Activated CD8-positive, alpha-beta memory T cell treated with anti-CD3 and anti-CD28 coated beads for 24 hours (primary cell): ENCODE measurements around the gene TTLL7.
"Not testable (repeated sequence)": the region's sequence is repeated elsewhere in the genome, so short reads cannot be mapped to it uniquely, and the experiment has no call there.

Experiments
- DNase-seq: peaks from one replicate; pipeline ENCODE4 v3.0.0-alpha.2; 2020

Gene TTLL7

GRCh38 chr1:83994111-83994510 is 4.8 kb downstream of the TTLL7 start:
- no peak for DNase-seq

- DNase-seq: no peak
Measured at GRCh38 chr1:83990734-83991133, 8.2 kb downstream of the TTLL7 start.

GRCh38 chr1:83985048-83985447 is 13.9 kb downstream of the TTLL7 start:
- no peak for DNase-seq

DNA sequence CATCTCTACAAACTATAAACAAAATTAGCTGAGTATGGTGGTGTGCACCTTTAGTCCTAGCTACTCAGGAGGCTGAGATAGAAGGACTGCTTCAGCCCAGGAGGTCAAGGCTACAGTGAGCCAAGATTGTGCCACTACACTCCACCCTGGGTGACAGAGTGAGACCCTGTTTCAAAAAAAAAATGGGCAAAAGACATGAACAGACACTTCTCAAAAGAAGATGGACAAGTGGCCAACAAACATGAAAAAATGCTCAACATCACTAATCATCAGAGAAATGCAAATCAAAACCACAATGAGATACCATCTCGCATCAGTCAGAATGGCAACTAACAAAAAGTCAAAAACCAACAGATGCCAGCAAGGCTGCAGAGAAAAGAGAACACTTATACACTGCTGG is 15.0 kb downstream of the TTLL7 start:
- not testable (repeated sequence) for DNase-seq

DNA sequence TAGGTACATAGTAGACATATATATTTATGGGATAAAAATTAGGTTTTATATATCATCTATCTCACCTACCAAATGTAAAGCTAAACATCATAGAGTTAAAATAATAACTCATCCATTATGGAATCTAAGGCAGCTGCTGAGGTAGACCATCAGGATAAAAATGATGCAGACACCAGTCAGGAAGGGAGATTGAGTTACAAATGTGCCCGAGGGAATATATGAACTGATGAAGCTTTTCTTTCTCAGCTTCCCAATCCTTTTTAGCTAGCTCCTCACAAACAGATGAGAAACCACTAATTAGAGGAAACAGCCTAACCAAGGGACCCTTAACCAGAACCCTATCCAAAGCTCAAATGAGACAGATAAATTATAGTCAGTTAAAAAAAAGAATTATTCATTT is 20.9 kb downstream of the TTLL7 start:
- no peak for DNase-seq

- DNase-seq: no peak
Measured at GRCh38 chr1:83976920-83977319, 22.0 kb downstream of the TTLL7 start.

GRCh38 chr1:83970802-83971201 is 28.1 kb downstream of the TTLL7 start:
- no peak for DNase-seq

GRCh38 chr1:83970114-83970513 is 28.8 kb downstream of the TTLL7 start:
- no peak for DNase-seq

GRCh38 chr1:83967336-83967735 is 31.6 kb downstream of the TTLL7 start:
- no peak for DNase-seq

DNA sequence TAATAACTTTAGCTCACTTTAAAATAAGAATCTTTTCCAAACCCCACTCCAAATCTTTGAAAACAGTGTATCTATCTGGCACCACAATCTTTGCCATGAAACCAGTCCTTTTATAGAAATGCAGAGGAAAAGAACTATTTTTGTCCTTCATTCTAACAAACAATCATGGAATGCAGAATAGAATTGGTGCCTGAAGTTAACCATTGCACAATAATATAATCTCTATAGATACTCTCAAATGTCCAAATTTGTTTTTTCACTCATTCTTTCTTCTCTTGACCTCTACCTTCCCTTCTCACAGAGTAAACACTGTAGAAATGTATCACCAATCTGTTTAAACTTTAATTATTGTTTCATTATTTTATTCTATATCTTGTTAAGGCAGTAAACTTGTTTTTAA is 34.8 kb downstream of the TTLL7 start:
- no peak for DNase-seq

GRCh38 chr1:83961571-83962295 is 37.2 kb downstream of the TTLL7 start:
- no peak for DNase-seq

DNA sequence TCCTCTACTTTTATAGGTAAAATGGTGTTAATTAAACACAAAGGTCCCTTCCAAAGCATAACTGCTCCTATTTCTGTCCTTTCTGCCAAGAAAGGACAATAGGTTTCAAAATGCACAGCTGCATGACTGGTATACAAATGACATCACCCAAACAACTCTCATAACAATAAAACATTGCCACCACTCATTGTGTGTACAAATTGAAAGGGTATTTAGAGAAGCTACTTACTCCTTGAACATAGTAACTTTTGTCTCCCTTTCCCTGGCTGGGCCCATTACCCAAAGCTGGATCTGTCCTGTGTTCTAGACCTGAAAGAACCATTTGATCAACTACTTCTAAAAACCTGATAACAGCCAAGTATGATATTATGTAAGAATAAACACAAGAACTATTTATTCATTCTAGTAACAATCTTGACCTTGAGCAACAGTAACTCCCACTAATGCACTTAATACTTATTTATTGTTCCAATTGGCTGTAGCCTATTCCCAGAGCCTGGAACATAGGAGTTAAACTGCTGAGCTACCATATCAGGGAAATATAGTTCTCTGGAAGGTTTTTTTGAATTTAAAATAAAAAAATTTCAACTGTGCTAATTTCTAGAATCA is 38.2 kb downstream of the TTLL7 start:
- DNase-seq: no peak

DNA sequence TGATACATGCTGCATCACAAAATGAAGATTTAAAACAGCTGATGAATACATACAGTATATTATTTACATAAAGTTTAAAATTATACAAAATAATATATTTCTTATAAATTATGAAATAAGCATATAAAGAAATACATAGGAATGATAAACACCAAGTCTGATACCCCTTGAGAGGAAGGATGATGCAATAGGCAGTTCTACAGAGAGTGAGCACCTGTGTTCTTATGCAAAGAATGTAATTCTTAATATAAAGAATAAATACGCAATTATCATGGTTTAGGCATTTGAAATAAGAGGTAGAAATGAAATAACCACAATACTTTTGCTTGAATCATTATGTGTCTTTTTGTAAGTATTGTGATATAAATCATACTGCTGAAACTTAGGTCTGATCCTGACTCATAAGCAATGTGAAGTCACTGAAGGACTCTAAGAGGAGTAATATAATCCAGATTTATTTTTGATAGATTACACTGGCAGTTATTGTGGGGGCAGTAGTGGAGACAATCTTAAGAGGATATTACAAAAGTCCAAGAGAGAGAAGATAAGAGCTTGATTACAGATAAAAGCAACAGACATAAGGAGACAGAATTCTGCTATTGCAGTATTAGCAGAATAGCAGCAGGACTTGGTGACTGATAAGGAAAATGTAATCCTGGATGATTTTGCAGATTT is 39.0 kb downstream of the TTLL7 start:
- no peak for DNase-seq

DNA sequence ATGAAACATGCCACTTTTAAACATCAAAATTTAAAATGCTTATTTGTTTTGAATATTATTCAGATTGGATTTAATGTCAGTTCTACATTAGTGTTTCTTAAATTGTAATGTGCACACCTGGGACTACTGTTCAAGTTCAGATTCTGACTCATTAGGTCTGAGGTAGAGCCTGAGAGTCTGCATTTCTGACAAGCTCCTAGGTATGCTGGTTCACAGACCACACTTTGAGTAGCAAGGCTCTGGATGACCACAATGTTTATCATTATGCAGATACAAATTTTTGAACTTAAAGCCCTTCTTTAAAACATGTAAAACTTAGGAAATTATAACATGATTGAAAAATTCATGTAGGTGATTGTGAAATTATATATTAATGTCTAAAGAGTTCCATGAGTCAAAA is 40.2 kb downstream of the TTLL7 start:
- DNase-seq: no peak

DNA sequence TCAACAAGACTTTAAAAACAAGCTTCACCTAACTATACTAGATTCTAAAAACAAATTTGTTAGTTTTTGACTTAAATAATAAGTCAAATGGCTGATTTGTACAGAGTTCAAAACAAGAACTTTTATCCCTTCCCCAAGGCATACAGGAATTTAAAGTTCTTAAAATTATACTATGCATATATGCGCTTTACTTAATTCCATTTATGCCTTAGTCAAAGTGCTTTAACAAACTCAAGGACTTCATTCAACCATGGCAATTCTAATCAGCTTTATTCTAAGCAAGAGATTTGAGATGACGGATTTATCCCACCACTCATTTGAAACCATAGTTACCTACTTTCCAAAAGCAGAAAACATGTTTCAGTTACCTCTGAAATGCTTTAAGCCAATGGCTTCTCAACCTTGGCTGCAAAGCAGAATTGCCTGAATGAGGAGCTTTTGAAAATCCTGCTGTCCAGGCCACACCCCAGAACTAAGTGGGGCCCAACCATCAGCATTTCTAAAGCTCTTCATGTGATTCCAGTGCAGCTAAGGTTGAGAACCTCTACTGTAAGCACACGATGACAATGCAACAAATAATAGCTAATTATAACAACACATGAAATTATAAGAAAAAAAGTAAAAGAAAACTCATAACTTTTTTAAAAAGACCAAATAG is 44.6 kb downstream of the TTLL7 start:
- no peak for DNase-seq

DNA sequence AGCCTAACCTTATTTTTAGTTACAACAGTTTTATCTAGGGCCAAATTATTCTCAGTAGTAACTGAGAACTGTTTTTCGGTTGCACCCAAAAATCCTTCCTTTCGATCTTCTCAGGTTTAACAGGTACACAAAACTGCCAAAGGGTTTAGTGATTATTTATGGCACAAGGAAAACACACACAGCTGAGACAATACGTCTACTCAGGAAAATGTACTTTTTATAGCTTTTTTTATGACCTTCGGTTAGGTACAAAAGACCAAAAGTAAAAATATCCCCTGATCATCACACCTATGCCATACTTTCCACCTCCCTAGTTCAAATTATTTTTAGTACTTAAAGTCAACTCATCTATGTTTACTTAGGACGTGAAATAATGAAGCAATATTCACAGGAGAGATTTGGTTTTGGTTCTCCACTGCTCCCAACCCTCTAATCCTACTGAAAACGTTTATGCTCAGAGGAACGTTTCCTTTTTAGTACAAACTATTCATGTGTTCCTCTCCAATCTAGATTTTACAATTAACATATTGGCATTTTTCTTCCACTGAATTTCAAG is 48.7 kb downstream of the TTLL7 start:
- no peak for DNase-seq

DNA sequence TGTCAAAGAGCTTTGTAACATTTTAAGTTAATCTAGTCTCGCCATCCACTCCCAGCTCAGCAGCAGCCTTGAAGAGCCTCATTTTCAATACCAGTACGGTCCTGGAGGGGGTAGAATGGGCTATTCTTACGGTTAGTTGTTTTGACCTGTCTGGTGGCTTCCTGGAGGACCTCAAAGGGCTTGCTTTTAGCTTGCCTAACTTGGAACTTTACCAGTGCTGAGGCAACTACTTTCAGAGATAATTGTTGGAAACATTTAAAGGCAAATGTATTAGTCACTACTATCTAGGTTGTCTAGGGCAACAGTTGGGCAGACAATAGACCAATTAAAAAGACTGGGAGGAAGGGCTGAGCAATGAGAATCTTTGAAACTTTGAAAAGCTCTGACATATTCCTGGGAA is 56.0 kb downstream of the TTLL7 start:
- DNase-seq: no peak

- no peak for DNase-seq
Measured at GRCh38 chr1:83934550-83934949, 64.4 kb downstream of the TTLL7 start.

DNA sequence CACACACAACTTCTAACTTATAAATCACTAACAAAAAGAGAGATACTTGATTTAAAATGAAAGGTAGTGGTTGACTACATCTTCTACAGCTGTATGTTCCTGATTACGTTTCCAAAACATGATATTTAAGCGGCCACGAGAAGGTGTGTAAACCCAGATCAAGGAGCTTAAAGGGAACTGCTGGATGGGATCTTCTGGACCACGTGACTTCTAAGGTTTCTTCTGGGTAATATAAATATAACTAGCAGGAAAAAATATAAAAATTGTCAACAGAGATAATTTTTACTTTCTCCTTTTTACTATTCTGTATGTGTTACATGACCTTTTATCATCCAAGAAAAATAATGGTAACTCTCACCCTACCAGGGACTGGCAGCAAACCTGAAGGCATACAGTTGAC is 66.2 kb downstream of the TTLL7 start:
- DNase-seq: no peak

- no peak for DNase-seq
Measured at GRCh38 chr1:83932281-83932680, 66.7 kb downstream of the TTLL7 start.

DNA sequence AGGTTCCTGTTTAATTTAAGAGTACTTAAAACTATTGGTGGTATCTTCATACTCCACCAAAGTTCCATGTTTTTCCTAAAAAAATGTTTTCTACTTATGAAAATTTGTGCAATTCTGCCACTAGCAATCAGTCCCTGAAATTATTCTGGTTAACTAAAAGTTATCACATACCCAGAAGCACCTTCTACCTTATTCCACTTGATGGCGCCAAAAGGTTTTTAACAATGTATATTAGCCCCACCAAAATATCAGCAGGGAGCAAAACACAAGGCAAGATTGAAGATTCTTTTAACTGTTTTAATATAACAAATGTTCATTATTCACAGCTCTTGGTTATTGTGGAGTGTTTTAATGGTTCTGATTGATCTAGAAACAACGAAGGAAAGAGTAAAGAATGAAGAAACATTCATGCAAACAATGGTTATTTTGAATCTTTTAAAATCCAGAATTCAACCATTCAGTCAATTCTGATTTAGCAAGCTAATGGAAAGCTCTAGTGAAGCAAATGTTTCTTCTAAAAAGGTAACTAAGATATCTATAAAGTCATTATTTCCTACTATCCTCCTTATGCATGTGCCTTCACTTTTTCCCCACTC is 67.2 kb downstream of the TTLL7 start:
- no peak for DNase-seq

DNA sequence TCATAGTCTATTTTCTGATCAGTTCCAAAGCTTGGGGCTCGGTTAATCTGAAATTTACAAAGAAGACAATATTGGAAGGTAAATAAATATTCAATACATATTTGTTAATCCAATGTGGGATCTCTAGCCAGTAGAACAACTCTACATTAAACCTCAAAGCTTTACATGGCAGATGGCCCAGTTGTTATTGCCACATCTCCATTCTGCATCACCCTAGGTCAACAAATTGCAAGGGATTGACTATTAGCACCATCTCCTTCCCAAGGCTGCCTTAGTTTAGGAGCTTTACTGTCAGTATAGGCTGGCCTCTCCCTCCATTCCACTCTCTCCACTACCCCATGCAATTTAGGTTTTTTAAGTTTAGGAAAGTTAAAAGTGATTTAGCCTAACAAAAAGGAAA is 69.7 kb downstream of the TTLL7 start:
- no peak for DNase-seq

- no peak for DNase-seq
Measured at GRCh38 chr1:83928396-83928795, 70.5 kb downstream of the TTLL7 start.
